HG02885 (cell line): ENCODE data around the gene ZFC3H1.

Source experiments
- ATAC-seq: cut with Tn5 transposase; IDR thresholded peaks from one replicate; pipeline ENCODE4 v1.9.1; 2021; ENCODE audit warnings: mild to moderate bottlenecking; ENCODE audit not compliant: unreplicated experiment, poor library complexity

Gene ZFC3H1

DNA sequence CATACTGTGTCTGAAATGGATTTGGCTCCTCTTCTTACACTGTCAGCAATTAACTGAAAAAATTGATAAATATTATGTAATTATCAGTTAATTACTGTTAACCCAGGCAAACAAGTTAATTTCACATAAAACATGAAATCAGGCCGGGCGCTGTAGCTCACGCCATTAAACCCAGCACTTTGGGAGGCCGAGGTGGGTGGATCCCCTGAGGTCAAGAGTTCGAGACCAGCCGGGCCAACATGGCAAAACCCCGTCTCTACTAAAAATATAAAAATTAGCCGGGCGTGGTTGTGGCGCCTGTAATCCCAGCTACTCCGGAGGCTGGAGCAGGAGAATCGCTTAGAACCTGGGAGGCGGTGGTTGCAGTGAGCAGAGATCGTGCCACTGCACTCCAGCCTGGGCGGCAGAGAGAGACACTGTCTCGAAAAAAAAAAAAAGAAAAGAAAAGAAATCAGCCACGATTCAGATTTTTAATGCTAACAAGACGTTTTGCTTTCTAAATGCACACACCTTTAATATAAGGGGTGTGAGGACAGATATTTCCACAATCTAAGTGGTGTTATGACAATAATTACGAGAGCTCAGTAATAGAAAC, 21.8 kb upstream of the ZFC3H1 start:
- ATAC-seq: no peak

DNA sequence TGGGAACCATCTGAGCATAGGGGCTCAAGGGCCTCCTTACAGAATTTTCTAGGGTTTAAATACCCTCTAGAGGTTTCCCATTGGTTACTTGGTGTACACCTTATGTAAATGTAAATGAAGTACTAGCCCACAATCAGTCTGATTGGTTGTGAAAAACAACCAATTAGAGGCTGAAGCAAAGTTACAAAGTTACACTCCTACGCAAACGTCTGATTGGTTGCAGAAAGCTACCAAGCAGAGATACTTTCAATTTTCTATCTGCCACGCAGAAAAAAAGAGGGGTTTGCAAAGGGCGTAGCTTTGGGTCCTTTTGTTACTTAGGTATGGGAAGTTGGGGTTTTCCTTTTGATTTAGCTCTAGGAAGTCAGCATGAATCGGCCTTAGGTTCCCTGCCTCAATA, 20.4 kb upstream of the ZFC3H1 start:
- ATAC-seq: no peak

DNA sequence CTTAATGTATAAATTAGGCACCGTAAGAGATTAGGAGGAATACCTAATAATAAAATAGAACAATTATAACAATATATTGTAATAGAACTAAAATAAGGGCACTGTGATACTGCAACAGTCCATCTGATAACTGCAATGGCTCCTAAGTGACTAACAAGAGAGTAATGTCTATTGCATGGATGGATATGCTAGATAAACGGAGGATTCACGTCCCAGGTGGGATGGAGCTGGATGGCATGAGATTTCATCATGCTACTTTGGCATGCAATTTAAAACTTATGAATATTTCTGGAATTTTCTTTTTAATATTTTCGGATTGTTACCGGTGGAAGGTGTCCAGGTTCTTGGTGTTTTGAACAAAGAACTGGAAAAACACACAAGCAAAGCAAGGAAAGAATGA, 20.0 kb upstream of the ZFC3H1 start:
- no peak for ATAC-seq

DNA sequence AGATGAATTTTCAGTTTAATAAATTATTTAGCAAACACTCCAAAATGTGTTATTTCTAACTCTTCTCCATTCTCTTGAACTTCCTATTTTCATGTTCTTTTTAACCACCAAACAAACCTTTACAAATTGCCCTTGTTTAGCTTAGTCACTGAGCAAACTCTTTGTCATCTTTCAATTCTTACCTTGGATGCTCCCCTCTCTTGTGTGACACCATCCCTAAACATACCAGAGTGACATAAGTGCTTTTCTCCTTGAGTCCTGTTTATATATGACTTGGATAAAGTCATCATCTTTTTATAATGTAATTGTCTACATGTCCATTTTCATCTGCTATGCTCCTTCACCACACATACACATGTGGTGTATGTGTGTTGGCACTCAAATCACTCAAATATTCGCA, 18.8 kb upstream of the ZFC3H1 start:
- ATAC-seq: no peak

DNA sequence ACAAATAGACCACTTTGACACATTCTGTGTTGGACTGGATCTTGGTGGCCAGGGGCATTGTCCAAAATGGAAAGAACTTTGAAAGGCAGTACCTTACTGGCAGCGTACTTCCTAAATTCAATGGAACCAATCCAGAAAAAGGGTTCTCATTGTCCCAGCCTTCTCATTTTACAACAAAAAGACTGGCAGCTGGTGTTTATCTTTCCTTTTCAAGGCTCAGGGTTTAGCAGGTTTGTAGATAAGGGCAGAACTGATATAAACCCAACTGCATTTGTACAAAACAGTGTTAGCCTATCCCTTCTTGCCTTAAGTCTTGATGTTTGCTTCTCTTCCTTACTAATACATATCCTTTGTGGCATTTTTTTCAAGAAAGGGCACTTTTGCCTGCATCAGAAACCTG, 8.2 kb upstream of the ZFC3H1 start:
- ATAC-seq: no peak

DNA sequence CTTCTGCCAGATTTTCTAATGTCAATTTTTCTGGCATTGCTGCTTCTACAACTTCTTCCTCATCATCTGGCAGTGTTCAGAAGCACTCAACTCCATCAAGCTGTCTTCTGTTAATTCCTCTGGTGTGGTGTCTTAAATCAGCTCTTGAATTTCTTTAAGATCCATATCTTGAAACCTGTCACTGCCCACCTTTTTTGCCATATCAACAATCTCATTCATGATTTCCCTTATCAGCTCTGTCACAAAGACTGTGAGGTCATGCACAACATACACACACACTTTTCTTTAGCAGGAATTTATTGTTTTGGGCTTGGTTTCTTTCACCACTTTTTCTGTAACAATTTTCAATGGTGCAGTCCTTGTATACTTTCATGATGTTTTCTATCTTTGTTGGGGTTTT, 7.7 kb upstream of the ZFC3H1 start:
- ATAC-seq: no peak

DNA sequence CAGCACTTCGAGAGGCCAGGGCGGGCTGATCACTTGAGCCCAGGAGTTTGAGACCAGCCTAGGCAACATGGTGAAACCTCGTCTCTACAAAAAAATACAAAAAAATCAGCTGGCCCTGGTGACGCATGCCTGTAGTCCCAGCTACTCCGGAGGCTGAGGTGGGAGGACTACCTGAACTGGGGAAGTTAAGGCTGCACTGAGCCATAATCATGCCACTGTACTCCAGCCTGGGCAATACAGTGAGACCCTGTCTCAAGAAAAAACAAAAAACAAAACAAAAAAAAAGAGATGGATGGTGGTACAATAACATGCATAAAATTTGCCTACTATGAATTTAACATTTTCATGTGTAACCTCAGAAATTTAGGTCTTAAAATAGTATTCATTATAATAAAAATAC, 2.6 kb upstream of the ZFC3H1 start:
- no peak for ATAC-seq

DNA sequence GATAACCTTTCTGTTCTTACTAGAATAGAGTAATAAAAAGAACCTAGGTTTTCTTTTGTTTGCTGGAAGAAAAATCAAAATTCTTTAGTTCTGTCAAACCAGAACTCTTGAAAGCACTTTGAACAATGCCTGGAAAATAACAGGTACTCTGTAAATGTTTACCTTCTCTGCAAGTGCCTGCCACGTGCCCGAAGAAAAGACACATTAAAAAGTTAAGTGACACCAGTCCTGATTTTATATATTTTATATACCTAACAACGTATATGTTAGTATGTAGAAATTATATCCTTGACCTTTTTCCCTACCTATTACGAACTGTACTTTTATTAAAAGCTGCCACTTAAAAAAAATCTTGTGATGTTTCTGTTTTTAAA, 1.4 kb upstream of the ZFC3H1 start:
- no peak for ATAC-seq

DNA sequence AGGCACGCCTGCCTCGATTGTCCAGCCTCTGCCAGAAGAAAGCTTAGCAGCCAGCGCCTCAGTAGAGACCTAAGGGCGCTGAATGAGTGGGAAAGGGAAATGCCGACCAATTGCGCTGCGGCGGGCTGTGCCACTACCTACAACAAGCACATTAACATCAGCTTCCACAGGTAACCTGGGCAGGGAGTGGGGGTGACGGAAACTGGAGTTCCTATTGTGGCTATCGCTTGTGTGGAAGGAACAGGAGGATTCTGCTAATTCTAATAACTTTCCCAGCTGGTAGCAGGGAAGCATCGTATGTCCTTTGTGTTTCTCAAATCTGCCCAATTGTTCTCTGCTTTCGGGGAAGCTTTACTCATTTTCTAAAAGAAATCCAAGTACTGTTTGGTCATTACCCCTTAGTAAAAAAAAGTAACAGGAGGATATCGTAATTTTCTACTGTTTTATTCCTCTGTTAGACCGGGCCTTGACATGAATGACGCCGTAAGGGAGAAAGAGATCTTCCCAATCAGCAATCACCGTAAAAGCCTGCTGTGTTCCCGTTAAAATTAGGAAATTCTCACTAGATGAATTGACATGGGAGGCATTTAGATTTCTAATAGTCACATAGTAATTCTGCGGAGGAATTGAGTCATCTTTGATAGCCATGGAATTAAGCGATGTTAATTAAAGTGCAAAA, 902 bp upstream of the ZFC3H1 start:
- ATAC-seq: peak; percentile 16

DNA sequence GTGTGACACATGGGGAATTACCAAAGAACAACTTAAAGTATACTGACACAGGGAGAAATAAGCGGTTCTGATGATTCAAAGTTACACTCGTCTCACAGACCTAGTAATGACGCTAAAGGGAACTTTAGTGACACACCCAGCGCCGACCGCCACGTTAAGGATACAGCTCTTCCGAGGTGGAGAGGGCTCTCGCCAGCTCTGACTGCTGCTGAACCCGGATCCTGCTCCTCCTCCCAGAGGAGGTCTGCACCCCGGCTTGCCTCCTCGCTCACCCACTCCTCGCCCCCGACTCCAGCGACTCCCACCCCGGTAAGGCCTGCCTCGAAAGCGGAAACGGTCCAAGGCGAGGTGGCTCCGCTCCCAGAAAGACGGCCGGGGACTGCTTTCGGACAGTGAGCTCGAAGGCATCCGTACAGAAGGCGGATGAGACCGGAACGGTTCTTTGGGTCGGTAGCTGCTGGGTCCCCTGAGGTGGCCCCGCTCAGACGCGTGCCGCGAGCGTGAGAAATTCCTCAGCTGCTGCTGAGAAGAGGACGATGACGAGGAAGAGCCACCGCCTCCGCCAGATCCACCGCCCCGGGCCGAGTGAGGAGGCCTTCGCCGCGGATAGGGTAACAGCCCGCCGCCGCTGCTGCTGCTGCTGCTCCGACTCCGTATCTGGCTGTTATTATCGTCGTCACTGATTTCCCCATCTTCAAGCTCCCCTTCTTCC, 643 bp downstream of the ZFC3H1 start:
- ATAC-seq: peak; percentile 27

DNA sequence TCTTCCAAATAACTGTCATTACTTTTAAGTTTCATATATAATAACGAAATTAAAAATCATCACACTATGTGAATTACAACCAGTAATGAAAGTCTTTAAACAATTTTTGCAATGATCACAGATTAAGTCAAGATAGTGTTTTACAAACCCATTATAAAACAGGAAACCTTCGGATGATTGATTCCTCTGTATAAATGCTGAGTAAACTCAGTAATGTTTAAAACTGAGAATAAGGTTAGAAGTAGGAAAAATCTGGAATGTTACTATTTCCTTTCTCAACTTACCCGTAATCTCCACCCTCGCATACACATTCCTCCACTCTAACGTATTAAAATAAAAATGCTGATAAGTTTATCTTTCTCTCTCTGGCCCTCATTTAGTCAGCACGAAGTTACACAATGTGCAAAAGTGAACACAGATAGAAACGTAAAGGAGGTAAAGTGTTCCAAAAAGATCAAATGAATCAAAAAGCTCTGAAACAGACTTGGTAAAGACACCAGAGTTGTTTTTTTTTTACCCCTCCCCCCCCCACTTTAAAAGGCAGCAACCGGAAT, 1.6 kb downstream of the ZFC3H1 start:
- no peak for ATAC-seq

DNA sequence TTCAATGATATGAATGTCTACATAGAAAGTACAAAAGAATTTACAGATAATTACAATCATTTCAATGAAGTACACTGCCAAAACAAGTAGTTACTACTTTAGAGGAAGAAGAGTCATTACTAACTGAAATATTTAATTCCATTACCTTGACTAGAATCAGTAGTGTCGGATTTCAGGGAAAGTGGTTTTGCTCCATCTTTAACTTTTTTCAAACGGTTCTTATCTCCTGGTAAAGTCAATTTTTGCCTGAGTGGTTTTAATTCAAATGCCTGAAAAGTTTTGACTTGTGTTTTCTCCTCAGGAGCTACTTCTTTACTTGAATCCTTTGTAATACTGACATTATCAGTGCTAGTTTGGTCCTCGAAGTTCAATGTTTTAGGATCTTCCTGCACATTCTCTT, 6.9 kb downstream of the ZFC3H1 start:
- ATAC-seq: no peak

DNA sequence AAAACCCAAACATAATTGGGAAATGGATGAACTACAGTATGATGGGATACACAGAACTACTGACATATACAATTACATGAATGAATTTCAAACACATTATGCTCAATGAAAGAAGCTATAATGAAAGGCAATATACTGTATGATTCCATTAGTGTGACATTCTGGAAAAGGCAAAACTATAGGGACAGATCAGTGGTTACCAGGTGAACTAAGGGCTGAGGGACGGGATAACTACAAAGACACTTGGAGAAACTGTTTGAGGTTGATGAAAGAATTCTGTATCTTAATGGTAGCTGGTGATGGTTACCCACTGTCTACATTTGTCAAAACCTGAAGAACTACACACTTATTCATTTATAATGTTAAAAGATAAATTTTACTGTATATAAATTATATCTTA, 7.7 kb downstream of the ZFC3H1 start:
- no peak for ATAC-seq

DNA sequence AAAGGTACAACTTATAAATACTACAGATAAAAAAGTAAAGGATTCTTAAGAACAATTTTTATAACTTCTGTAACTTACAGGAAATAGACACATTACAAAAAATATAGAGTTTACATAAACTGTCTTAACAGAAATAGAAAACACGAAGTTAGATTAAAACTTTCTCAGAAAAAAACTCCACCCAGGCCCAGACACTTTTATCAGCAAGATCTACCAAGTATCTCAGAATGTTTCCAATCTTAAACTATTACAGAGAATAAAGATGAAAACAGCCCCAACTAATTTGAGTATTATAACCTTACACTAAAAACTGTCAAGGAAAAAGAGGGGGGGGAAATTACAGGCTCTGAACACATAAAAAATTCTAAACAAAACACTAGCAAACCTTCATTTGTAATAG, 8.2 kb downstream of the ZFC3H1 start:
- no peak for ATAC-seq

DNA sequence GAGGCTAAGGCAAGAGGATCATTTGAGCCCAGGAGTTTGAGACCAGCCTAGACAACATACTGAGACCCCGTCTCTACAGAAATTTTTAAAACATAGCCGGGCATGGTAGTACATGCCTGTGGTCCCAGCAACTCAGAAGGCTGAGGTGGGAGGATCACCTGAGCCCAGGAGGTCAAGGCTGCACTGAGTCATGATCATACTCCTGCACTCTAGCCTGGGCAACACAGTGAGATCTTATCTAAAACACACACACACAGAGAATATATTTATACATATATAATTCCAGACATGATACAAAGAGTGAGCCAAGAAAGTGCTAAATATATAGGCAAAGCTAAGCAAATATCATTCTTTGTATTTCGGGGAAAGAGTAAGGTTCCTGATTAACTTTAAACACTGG, 9.4 kb downstream of the ZFC3H1 start:
- no peak for ATAC-seq

DNA sequence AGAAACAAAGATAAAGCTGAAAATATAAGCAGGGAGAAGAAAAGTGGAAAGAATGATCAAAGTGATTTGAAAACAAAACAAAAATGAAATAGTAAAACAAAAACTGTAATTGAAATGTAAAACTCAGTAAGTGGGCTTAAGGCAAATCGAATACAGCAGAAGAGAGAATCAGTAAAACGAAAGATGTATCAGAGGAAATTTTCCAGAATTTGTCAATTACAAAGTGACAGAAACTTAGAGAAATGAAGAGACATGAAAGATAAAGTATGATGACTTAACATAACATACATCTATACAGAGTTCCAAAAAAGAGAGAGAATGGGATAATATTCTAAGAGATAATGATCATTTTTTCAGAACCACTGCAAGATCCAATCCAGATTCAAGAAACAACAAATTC, 10.5 kb downstream of the ZFC3H1 start:
- ATAC-seq: no peak

DNA sequence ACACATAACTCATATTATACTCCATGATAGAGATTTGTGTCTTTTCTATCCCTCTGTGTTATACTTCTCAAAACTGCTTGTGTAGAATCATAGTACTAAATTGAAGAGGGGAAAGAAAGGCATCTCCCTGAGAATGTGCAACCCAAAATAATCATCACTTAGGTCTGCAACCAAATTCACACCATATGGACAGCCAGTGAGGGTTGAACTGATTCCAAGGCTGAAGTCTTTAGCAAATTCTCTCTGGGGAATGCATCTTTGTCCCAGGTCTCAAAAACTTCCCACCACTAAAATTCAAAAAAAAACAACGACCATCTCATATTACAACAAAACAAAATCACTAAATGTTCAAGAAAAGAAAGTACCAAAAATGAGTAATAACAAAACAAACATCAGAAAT, 11.0 kb downstream of the ZFC3H1 start:
- no peak for ATAC-seq

DNA sequence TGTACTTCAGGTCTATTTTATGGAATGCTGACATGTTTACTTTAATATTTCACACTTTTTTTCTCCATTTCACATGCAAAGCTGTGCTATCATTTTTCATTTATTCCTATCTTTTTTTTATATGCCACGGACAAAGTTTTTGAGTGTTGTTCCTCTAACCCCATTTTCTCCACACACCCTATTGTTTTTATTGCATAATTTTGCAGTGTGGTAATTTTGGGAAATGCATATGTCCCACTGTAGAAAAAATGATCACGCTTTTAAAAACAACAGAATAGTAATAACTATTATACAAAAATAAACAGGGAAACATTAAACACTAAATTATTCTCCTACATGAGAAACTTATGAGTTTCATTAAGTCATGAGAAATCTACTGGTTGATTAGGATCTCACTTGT, 14.2 kb downstream of the ZFC3H1 start:
- ATAC-seq: no peak

DNA sequence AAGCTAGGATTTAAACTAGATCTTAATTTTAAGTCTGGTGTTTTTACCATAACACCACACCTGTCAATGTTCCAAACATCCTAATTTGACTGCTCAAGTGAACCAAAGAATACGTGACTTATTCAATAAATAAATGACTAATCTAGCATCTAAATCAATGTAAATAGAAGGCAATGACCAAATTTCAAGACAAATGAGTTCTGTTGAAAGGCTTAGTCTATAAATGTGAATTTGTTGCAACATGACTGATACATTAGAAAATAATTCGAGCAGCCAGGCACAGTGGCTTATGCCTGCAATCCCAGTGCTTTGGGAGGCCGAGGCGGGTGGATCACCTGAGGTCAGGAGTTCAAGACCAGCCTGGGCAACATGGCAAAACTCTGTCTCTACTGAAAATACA, 15.1 kb downstream of the ZFC3H1 start:
- ATAC-seq: no peak

DNA sequence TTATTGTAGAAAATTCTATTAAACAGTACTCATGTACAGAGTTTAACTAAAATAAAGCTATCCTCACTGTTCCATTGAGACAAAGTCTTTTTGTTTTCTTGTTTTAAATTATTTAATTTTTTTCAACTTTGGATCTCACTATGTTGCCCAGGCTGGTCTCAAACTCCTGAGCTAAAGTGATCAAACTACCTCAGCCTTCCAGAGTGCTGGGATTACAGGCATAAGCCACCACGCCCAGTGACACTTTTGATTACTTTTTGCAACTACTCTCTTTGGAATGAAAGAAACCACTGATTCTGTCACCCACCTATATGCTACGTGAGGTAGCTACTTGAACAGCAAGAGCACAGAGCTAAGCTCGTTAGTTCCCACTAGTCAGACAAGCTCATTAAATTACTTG, 17.1 kb downstream of the ZFC3H1 start:
- ATAC-seq: no peak

DNA sequence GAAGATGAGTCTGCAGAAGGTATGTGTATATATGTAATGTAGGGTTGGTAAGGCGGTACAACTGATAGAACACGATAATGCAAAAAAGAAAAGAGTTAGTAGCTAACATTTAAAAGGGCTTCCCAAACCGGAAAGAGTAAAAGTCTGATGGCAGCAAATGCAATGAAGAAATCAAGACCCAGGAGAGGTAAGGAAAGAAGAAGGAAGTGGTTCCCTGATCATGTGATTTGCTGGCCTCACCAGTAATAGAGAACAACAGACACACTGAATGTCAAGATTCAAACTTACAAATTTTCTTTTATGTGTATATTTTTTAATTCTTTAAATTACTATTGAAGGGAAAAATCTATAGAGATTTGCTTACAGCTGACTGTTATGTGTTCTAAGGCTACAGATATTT, 18.4 kb downstream of the ZFC3H1 start:
- ATAC-seq: no peak

DNA sequence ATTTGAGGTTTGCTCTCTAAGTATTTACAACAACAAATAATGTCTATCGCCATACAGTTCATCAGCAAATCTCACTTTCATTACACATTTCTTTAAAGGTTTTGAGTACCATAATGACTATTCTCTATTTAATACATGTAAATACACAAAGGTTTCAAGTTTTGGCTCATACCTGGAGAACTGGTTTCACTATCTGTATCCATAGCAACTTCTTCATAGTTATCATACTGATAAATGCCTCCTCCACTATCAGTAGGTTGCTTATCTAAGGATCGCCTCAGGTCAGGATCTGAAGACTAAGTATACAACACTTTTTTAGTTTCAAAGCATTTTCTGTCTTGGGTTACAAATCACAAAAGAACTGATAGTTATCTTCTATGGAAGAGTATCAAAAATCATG, 21.4 kb downstream of the ZFC3H1 start:
- ATAC-seq: peak; percentile 76
